Upper lobe of right lung (tissue), 1 donor: ENCODE data around the gene PEAK1. TPM values are rescaled to one million over a fixed set of nuclear protein-coding genes. Genes with fewer than 3 reads are reported as not detected.

Source experiments
- ATAC-seq: fragments of 200-7000 bp; cut with Tn5 transposase; one replicate; pipeline ENCODE4 v1.9.1; 2020; ENCODE audit warnings: mild to moderate bottlenecking, moderate library complexity
- DNase-seq: peaks from one replicate; pipeline ENCODE4 v3.0.0-alpha.2; 2020
- H3K27ac ChIP-seq: fragments of 200-600 bp; one replicate; pipeline ENCODE4 v1.8.0; 2022
- H3K27me3 ChIP-seq: fragments of 200-600 bp; one replicate; pipeline ENCODE4 v1.8.0; 2022; ENCODE audit warnings: mild to moderate bottlenecking
- H3K36me3 ChIP-seq: fragments of 200-600 bp; one replicate; pipeline ENCODE4 v1.8.0; 2022
- H3K4me1 ChIP-seq: fragments of 200-600 bp; one replicate; pipeline ENCODE4 v1.8.0; 2022
- H3K4me3 ChIP-seq: fragments of 200-600 bp; one replicate; pipeline ENCODE4 v1.8.0; 2022; ENCODE audit warnings: mild to moderate bottlenecking
- H3K9me3 ChIP-seq: fragments of 200-600 bp; one replicate; pipeline ENCODE4 v1.8.0; 2022
- CTCF ChIP-seq: fragments of 200-600 bp; IDR thresholded peaks from one replicate; pipeline ENCODE4 v1.8.0; 2022; ENCODE audit warnings: antibody characterized with exemption
- intact Hi-C: fragments of 100-400 bp; cut with DNase I; formaldehyde crosslinking; loops from one replicate; pipeline ENCODE4 v1.11.0; 2022
- total RNA-seq: library from RNA; stranded (reverse); fragmentation: NEBNext Ultra II Directional; extraction: Animal tissue kit (Norgen Biotek cat#: 25700); gene quantifications from one replicate; pipeline ENCODE4 v1.2.1, GENCODE V29; 2021
- donor health status: DM: no; HTN: yes; CAD: no; lungs with severe emphysema.

The PEAK1 gene
- total RNA-seq, 1 donor from 2014 or later = 139 TPM

- ATAC-seq (no peak), DNase-seq (no peak)
- no peaks in the 10 kb centered on the region for H3K27me3 ChIP-seq
- H3K27ac ChIP-seq = no peak overlapping the region
- intact Hi-C loops = no loop called here
- no peak for TF ChIP-seq CTCF
- peaks cover 9% of the 10 kb centered on the region for H3K36me3 ChIP-seq
- no peak overlapping the region for H3K4me3 ChIP-seq
- no peaks in the 10 kb centered on the region for H3K9me3 ChIP-seq
- peaks cover 7% of the 10 kb centered on the region for H3K4me1 ChIP-seq
Observed at GRCh38 chr15:77126529-77127326, 293.2 kb downstream of the PEAK1 start.

- ATAC-seq (no peak), DNase-seq (no peak)
- Histone ChIP-seq H3K27me3 (no peaks in the 10 kb centered on the region), H3K9me3 (no peaks in the 10 kb centered on the region), H3K4me1 (peaks cover 10% of the 10 kb centered on the region), H3K4me3 (no peak overlapping the region), H3K27ac (no peak overlapping the region), H3K36me3 (no peaks in the 10 kb centered on the region)
- no peak for TF ChIP-seq CTCF
- intact Hi-C loops = loop anchor here (5.0 kb wide), 1 partner anchor 418 kb away; no protein-coding TSS in a partner anchor
Observed at GRCh38 chr15:77123854-77124253, 296.1 kb downstream of the PEAK1 start.

- Histone ChIP-seq H3K4me1 (peaks cover 10% of the 10 kb centered on the region), H3K36me3 (no peaks in the 10 kb centered on the region), H3K27me3 (no peaks in the 10 kb centered on the region), H3K4me3 (no peak overlapping the region), H3K27ac (no peak overlapping the region), H3K9me3 (no peaks in the 10 kb centered on the region)
- ATAC-seq = no peak
- TF ChIP-seq CTCF = no peak
- DNase-seq = no peak
- intact Hi-C loops = loop anchor here (5.0 kb wide), 1 partner anchor 420 kb away; no protein-coding TSS in a partner anchor
Observed at GRCh38 chr15:77122576-77122975, 297.3 kb downstream of the PEAK1 start.

GRCh38 chr15:77121599-77121998 lies 298.3 kb downstream of the PEAK1 start:
- Histone ChIP-seq H3K36me3 (no peaks in the 10 kb centered on the region), H3K27me3 (no peaks in the 10 kb centered on the region), H3K4me1 (peaks cover 10% of the 10 kb centered on the region), H3K4me3 (no peak overlapping the region), H3K27ac (no peak overlapping the region), H3K9me3 (no peaks in the 10 kb centered on the region)
- DNase-seq = no peak
- intact Hi-C loops = loop anchor here (5.0 kb wide), 1 partner anchor 421 kb away; no protein-coding TSS in a partner anchor
- no peak for ATAC-seq
- no peak for TF ChIP-seq CTCF

- H3K27me3 ChIP-seq = no peaks in the 10 kb centered on the region
- no peak overlapping the region for H3K4me3 ChIP-seq
- no peaks in the 10 kb centered on the region for H3K9me3 ChIP-seq
- no peak for DNase-seq
- H3K27ac ChIP-seq = no peak overlapping the region
- H3K4me1 ChIP-seq = peaks cover 10% of the 10 kb centered on the region
- no peaks in the 10 kb centered on the region for H3K36me3 ChIP-seq
- no peak for ATAC-seq
- intact Hi-C loops = loop anchor here (5.0 kb wide), 1 partner anchor 422 kb away; no protein-coding TSS in a partner anchor
- no peak for TF ChIP-seq CTCF
Observed at GRCh38 chr15:77120576-77120975, 299.3 kb downstream of the PEAK1 start.
